HepG2 (cell line): ENCODE measurements around the gene EIF3L. TPM values are rescaled to one million over a fixed set of nuclear protein-coding genes. Genes with fewer than 3 reads are reported as not detected.
A peak's percentile ranks its signal among the peaks of the same experiment; 100 is the strongest.

ENCODE experiments used
- ATAC-seq: fragments of 200-7000 bp; cut with Tn5 transposase; 3 replicates; pipeline ENCODE4 v1.9.1; 2020; ENCODE audit warnings: mild to moderate bottlenecking, moderate library complexity
- BruUV-seq: library from RNA; stranded (reverse); fragments of 400-500 nt; replicated peaks from 2 replicates; lab custom pipeline; 2021; lab: Mats Ljungman, UMichigan
- CTCF ChIA-PET: fragments of 300-600 bp; formaldehyde crosslinking; extraction: SDS; loops from one replicate; lab custom pipeline; 2021; ENCODE audit warnings: low total read pairs, inconsistent platforms, low intra/inter-chr PET ratio; lab: Yijun Ruan, JAX
- POLR2A ChIA-PET: fragments of 350-600 bp; sonication (Branson Sonifier 250); formaldehyde crosslinking; loops from one replicate; lab custom pipeline; 2020; ENCODE audit warnings: antibody characterized with exemption, inconsistent platforms; lab: Yijun Ruan, JAX
- DNase-seq: peaks from one replicate; pipeline ENCODE4 v3.0.0-alpha.2; 2015; ENCODE audit warnings: low spot score
- FAIRE-seq: peaks from 3 replicates; lab custom pipeline; 2011; peaks lifted over from hg19 to GRCh38; lab: Jason Lieb, UNC
- H2AFZ ChIP-seq: one replicate; pipeline ENCODE4 v1.6.1; 2011; ENCODE audit warnings: low read length, inconsistent platforms
- H3K27ac ChIP-seq: fragments of 300-600 bp; 3 replicates; pipeline ENCODE4 v1.8.0; 2011; ENCODE audit warnings: mixed run types, mild to moderate bottlenecking, mixed read lengths, low read length, inconsistent platforms; ENCODE audit not compliant: insufficient read depth; ENCODE audit errors: extremely low read length
- H3K27me3 ChIP-seq, 2 experiments: fragments of 200-600 bp in 1 of 2; 2 replicates in 1 of 2; 3 replicates in 1 of 2; pipeline versions ENCODE4 v1.6.0 to v1.8.0; 2011; ENCODE audit warnings: low read length in 2 of 2, mild to moderate bottlenecking in 2 of 2, moderate library complexity in 2 of 2, inconsistent platforms in 1 of 2; ENCODE audit not compliant: insufficient read depth in 2 of 2, control insufficient read depth in 1 of 2
- H3K36me3 ChIP-seq, 2 experiments: fragments of 200-600 bp in 1 of 2; replicated peaks in 1 of 2; 2 replicates in 1 of 2; 3 replicates in 1 of 2; pipeline versions ENCODE4 v1.5.1 to v1.8.0; 2011; ENCODE audit warnings: low read length in 2 of 2, inconsistent platforms in 1 of 2; ENCODE audit not compliant: insufficient read depth in 2 of 2, control insufficient read depth in 1 of 2
- H3K4me1 ChIP-seq: 2 replicates; pipeline ENCODE4 v1.5.1; 2012; ENCODE audit warnings: low read length, inconsistent platforms; ENCODE audit not compliant: insufficient read depth
- H3K4me2 ChIP-seq: 2 replicates; pipeline ENCODE4 v1.6.0; 2011; ENCODE audit warnings: low read depth, low read length, inconsistent platforms
- H3K4me3 ChIP-seq, 3 experiments: fragments of 200-600 bp in 1 of 3; sonication (generic), shearing (Covaris generic) in 1 of 3; replicated peaks in 1 of 3; 2 replicates each; pipeline ENCODE4 v1.5.1; 2011 to 2016; ENCODE audit warnings: low read length in 3 of 3, inconsistent platforms in 2 of 3, low read depth in 2 of 3, mild to moderate bottlenecking in 2 of 3, control low read depth in 1 of 3, mixed read lengths in 1 of 3; ENCODE audit not compliant: insufficient read depth in 1 of 3
- H3K79me2 ChIP-seq: one replicate; pipeline ENCODE4 v1.6.1; 2011; ENCODE audit warnings: low read length, inconsistent platforms; ENCODE audit not compliant: insufficient read depth
- H3K9ac ChIP-seq: 2 replicates; pipeline ENCODE4 v1.6.0; 2011; ENCODE audit warnings: mild to moderate bottlenecking, low read depth, low read length, inconsistent platforms; ENCODE audit not compliant: insufficient read depth
- H3K9me3 ChIP-seq: 2 replicates; pipeline ENCODE4 v1.5.1; 2012; ENCODE audit warnings: mild to moderate bottlenecking, low read length
- H4K20me1 ChIP-seq: 2 replicates; pipeline ENCODE4 v1.6.0; 2011; ENCODE audit warnings: inconsistent platforms, mild to moderate bottlenecking, low read length, moderate library complexity; ENCODE audit not compliant: insufficient read depth
- BATF2 ChIP-seq: sonication (generic); formaldehyde crosslinking; IDR thresholded peaks from 2 replicates; pipeline ENCODE4 v1.8.0; 2022; ENCODE audit warnings: mild to moderate bottlenecking, missing genetic modification reagents, moderate library complexity
- CSRNP2 ChIP-seq: sonication (generic); formaldehyde crosslinking; conservative IDR thresholded peaks from 2 replicates; pipeline ENCODE4 v1.8.0; 2022; ENCODE audit warnings: low read depth, missing genetic modification reagents
- GPBP1L1 ChIP-seq: sonication (generic); formaldehyde crosslinking; IDR thresholded peaks from 2 replicates; pipeline ENCODE4 v1.5.0; 2020; ENCODE audit warnings: mild to moderate bottlenecking, missing genetic modification reagents
- NCOA2 ChIP-seq: sonication (generic); formaldehyde crosslinking; IDR thresholded peaks from 2 replicates; pipeline ENCODE4 v1.8.0; 2022; ENCODE audit warnings: inconsistent platforms
- NR2F6 ChIP-seq, 2 experiments: IDR thresholded peaks; 2 replicates each; pipeline ENCODE4 v1.6.1; 2016; ENCODE audit warnings: antibody characterized with exemption in 1 of 2, mild to moderate bottlenecking in 1 of 2
- PAX8 ChIP-seq: sonication (generic); formaldehyde crosslinking; IDR thresholded peaks from 2 replicates; pipeline ENCODE4 v1.8.0; 2022; ENCODE audit warnings: mild to moderate bottlenecking, missing genetic modification reagents, borderline replicate concordance
- POLR2A ChIP-seq, 2 experiments: IDR thresholded peaks; 2 replicates each; pipeline ENCODE4 v1.6.1; 2011; ENCODE audit warnings: low read depth in 2 of 2, low read length in 2 of 2, mild to moderate bottlenecking in 1 of 2, moderate library complexity in 1 of 2; ENCODE audit not compliant: insufficient read depth in 1 of 2
- RAD21 ChIP-seq: fragments of 450-650 bp; formaldehyde crosslinking; IDR thresholded peaks from 2 replicates; pipeline ENCODE4 v1.5.0; 2020; ENCODE audit warnings: mild to moderate bottlenecking
- SRF ChIP-seq: IDR thresholded peaks from 2 replicates; pipeline ENCODE4 v1.6.1; 2011; ENCODE audit warnings: mild to moderate bottlenecking, low read depth, low read length, moderate library complexity
- THAP11 ChIP-seq: IDR thresholded peaks from 2 replicates; pipeline ENCODE4 v1.6.1; 2016; ENCODE audit warnings: missing biosample characterization, missing genetic modification reagents
- ZC3H13 ChIP-seq: sonication (generic); formaldehyde crosslinking; IDR thresholded peaks from 2 replicates; pipeline ENCODE4 v1.8.1; 2023; ENCODE audit warnings: mild to moderate bottlenecking, missing genetic modification reagents, moderate library complexity
- ZEB1 ChIP-seq: IDR thresholded peaks from 2 replicates; pipeline ENCODE4 v1.6.1; 2012; ENCODE audit warnings: mild to moderate bottlenecking, low read depth, inconsistent platforms; ENCODE audit not compliant: insufficient replicate concordance
- ZNF44 ChIP-seq: sonication (generic); formaldehyde crosslinking; IDR thresholded peaks from 2 replicates; pipeline ENCODE4 v1.5.1; 2020; ENCODE audit warnings: mild to moderate bottlenecking, missing genetic modification reagents
- ZNF737 ChIP-seq: sonication (generic); formaldehyde crosslinking; IDR thresholded peaks from 2 replicates; pipeline ENCODE4 v1.5.0; 2020; ENCODE audit warnings: missing genetic modification reagents, mild to moderate bottlenecking, borderline replicate concordance
- ZNF749 ChIP-seq: sonication (generic); formaldehyde crosslinking; IDR thresholded peaks from 2 replicates; pipeline ENCODE4 v1.8.0; 2022; ENCODE audit warnings: mild to moderate bottlenecking, missing genetic modification reagents, moderate library complexity, borderline replicate concordance
- ZNF781 ChIP-seq: sonication (generic); formaldehyde crosslinking; IDR thresholded peaks from 2 replicates; pipeline ENCODE4 v1.5.1; 2020; ENCODE audit warnings: borderline replicate concordance, mild to moderate bottlenecking, missing genetic modification reagents; ENCODE audit errors: not compliant biosample characterization
- WGBS: methylation state at CpG from one replicate; pipeline ENCODE4 v1.1.6; 2017; ENCODE audit warnings: low lambda C conversion rate; 5-methylcytosine and 5-hydroxymethylcytosine counted together
- in situ Hi-C: cut with HindIII; loops from 2 replicates; pipeline ENCODE4 v1.10.0; 2017; ENCODE audit warnings: low pct_unique_long_range_greater_than_20kb; ENCODE audit not compliant: extremely low pct_ligation_motif_present
- intact Hi-C: fragments of 100-400 bp; cut with micrococcal nuclease; formaldehyde crosslinking; loops from one replicate; pipeline ENCODE4 v1.10.0; 2022; ENCODE audit not compliant: unreplicated experiment
- polyA plus RNA-seq, 8 experiments: library from polyadenylated mRNA; depleted of rRNA in 3 of 8; stranded (reverse) in 7 of 8; unstranded in 1 of 8; fragments of >200 nt; fragmentation: Illumina TruSeq in 4 of 8; extraction: Trizol in 4 of 8; gene quantifications; 2 replicates each; pipeline versions ENCODE4 v1.2.1 to v1.2.3, GENCODE V29; 2011 to 2016; ENCODE audit warnings: low read depth in 4 of 8, missing spikeins in 1 of 8, mixed read lengths in 1 of 8; ENCODE audit not compliant: insufficient read depth in 1 of 8
- total RNA-seq, 5 experiments: library from RNA; depleted of rRNA; stranded (reverse); fragments of >200 nt; fragmentation: Illumina TruSeq; extraction: Trizol; gene quantifications; 2 replicates each; pipeline ENCODE4 v1.2.3, GENCODE V29; 2016; ENCODE audit warnings: low read depth in 1 of 5
- TF ChIP-seq, protein P1 (sequence below): IDR thresholded peaks from 2 replicates; pipeline ENCODE4 v1.6.1; 2016; ENCODE audit warnings: mild to moderate bottlenecking

EIF3L gene
- total and polyA plus RNA-seq, 2 of the 13 experiments (the other 11 are each of a cell fraction or from before 2014, with no cell fraction given): 514 to 793 TPM

DNA sequence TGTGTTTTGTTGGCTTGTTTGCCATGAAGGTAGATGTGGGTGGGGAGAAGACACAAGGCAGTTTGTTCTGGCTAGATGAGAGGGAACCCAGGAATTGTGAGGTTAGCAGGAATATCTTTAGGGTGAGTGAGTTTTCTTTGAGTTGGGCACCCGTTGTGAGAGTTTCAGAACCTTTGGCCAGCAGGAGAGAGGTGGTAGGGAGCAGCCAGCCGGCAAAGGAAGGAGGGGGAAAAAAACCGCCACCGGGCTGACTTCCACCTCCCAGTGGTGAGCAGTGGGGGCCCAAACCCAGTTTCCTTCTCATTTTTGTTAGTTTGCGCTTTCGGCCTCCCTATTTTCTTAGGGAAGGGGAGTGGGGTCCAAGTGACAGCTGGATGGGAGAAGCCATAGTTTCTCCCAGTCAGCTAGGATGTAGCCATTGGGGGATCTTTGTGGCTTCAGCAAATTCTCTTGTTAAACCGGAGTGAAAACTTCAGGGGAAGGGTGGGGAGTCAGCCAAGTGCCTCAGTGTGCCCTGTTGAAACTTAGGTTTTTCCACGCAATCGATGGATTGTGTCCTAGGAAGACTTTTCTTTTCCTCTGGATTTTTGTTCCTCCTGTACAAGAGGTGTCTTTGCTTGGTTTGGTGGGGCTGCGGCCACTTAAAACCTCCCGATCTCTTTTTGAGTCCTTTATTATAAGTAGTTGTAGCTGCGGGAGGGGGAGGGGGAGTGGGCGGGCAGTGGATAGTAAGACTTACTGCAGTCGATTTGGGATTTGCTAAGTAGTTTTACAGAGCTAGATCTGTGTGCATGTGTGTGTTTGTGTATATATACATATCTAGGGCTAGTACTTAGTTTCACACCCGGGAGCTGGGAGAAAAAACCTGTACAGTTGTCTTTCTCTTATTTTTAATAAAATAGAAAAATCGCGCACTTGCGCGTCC is 42.5 kb upstream of the EIF3L start:
- in situ Hi-C loops: no loop called here
- no peaks in the 10 kb centered on the region; a peak in 1 of 5 replicates for H3K27me3 ChIP-seq
- H3K9me3 ChIP-seq: no peaks in the 10 kb centered on the region
- peaks cover 42% of the 10 kb centered on the region; the same call in 1 of the 2 replicates for H4K20me1 ChIP-seq
- no peaks in the 10 kb centered on the region for H3K36me3 ChIP-seq
- peak overlapping the region; percentile 88 for H3K9ac ChIP-seq
- intact Hi-C loops: loop anchor here (10.0 kb wide), 1 partner anchor 152 kb away; the partner anchor contains the start of gene PDXP
- peak overlapping the region; percentile 78 to 95 (median 93) for H3K4me3 ChIP-seq
- no peak overlapping the region for H2AFZ ChIP-seq
- under 1% methylated on average over 19 of the region's 19 CpGs for WGBS
- H3K4me1 ChIP-seq: peaks cover 33% of the 10 kb centered on the region
- no peak for FAIRE-seq
- H3K27ac ChIP-seq: peak overlapping the region; percentile 77
- H3K4me2 ChIP-seq: peak overlapping the region; percentile 97
- H3K79me2 ChIP-seq: peaks cover 25% of the 10 kb centered on the region
- no peak for ATAC-seq
- no TSS peak for BruUV-seq
- CTCF ChIA-PET: no interaction called here
- POLR2A ChIA-PET: interaction anchor here (0.7 to 8.6 kb wide), 23 partner anchors 11 to 941 kb away, joined by 3 to 127 read pairs (median 8); partner anchors contain the start of genes ANKRD54, BAIAP2L2, C22orf23 and GGA1
- peak; percentile 34 for DNase-seq
- TF ChIP-seq POLR2A (IDR thresholded peaks at IDR 0.05; ENCODE audit: insufficient read depth in 1 of 2, low read depth in 2 of 2, low read length in 2 of 2) (peak in 1 of 2 experiments; percentile 48; a peak in 1 of 4 replicates), SRF (no peak), ZNF737 (no peak), ZNF44 (CRISPR knock-in tag) (no peak), PAX8 (CRISPR knock-in tag) (no peak), BATF2 (no peak), ZC3H13 (CRISPR knock-in tag) (peak; percentile 28; the same call in 1 of the 2 replicates), CSRNP2 (CRISPR knock-in tag) (no peak), GPBP1L1 (CRISPR knock-in tag) (no peak), ZNF749 (CRISPR knock-in tag) (no peak), NCOA2 (CRISPR knock-in tag) (no peak), ZNF781 (CRISPR knock-in tag) (no peak), RAD21 (no peak), ZEB1 (peak; percentile 8), NR2F6 (IDR thresholded peaks at IDR 0.05) (no peak), NR2F6 (CRISPR knock-in tag; IDR thresholded peaks at IDR 0.05) (no peak), THAP11 (CRISPR knock-in tag) (no peak)
- TF ChIP-seq, protein P1, sequence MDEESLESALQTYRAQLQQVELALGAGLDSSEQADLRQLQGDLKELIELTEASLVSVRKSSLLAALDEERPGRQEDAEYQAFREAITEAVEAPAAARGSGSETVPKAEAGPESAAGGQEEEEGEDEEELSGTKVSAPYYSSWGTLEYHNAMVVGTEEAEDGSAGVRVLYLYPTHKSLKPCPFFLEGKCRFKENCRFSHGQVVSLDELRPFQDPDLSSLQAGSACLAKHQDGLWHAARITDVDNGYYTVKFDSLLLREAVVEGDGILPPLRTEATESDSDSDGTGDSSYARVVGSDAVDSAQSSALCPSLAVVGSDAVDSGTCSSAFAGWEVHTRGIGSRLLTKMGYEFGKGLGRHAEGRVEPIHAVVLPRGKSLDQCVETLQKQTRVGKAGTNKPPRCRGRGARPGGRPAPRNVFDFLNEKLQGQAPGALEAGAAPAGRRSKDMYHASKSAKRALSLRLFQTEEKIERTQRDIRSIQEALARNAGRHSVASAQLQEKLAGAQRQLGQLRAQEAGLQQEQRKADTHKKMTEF (CRISPR knock-in tag): no peak
